GM18873 (cell line): ENCODE measurements around the gene CPVL.

Source experiments
- ATAC-seq: cut with Tn5 transposase; IDR thresholded peaks from one replicate; pipeline ENCODE4 v1.9.1; 2021; ENCODE audit warnings: mild to moderate bottlenecking, moderate library complexity, moderate number of reproducible peaks; ENCODE audit not compliant: unreplicated experiment, low FRiP score

Gene CPVL

DNA sequence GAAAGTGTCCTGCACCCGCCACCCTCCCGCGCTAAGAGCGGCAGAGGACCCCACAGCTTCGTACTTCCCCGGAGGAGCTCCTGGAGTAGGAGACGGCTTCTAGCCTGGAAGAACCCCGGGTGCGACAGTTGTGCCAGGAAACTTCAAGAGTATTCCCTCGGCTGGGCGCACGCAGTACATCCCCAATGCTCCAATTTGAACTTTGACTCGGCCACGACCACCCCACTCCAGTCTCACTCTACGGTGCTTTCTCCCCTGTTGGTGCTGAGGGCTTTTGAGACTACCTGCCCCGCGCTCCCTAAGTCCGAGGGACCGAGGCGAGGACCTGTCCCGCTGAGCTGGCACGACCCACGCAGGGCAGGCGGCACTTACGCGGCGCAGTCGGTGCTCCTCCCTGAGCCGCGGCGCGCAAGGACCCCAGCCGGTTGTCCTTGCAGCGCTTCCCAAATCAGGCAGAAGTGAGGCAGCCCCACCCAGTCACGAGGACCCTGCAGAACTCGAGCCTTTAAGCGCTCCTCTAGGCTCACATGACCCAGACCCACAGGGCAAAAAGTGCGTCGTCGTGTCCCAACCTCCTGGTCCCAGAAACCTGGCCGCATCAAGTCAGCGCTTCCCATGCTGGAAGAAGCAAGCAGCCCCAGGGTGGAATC, at the start of gene CPVL:
Gene CPVL (minus strand): TSS at position 481 of the 650 bp plus-strand sequence. CDS start 25,476 bp downstream, outside the sequence.
- ATAC-seq, result no peak

GRCh38 chr7:29194594-29195427, 48.5 kb upstream of the CPVL start, which contains the start of gene CHN2:
CHN2 (plus strand) TSS chr7:29194775.
- no peak for ATAC-seq

GRCh38 chr7:29194206-29194593, 47.9 kb upstream of the CPVL start:
- no peak for ATAC-seq

- ATAC-seq, result no peak
Observed at GRCh38 chr7:29193316-29194205, 47.2 kb upstream of the CPVL start.

- ATAC-seq, result no peak
Observed at GRCh38 chr7:29192811-29193210, 46.5 kb upstream of the CPVL start.

GRCh38 chr7:29192323-29192722, 46.0 kb upstream of the CPVL start:
- no peak for ATAC-seq

GRCh38 chr7:29190349-29191045, 44.2 kb upstream of the CPVL start:
- ATAC-seq, result no peak

- no peak for ATAC-seq
Observed at GRCh38 chr7:29189743-29190201, 43.4 kb upstream of the CPVL start.

DNA sequence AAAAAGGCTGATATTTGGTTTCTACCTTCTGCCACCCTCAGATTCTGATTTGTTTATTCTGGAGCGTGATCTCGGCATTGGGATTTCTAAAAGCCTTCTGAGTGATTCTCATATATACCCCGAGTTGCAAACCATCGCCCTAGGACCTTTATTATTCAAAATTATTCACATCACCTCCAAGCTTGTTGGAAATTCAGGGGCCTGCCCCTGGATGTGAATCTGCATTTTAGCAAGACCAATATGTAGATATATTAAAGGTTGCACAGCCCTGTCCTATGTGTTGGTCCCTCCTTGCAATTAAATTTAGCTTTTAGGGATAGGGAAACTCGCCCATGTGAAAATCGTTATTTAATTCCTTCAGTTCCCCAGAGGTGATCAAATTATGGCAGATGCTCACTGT, 39.3 kb upstream of the CPVL start:
- ATAC-seq, result no peak

DNA sequence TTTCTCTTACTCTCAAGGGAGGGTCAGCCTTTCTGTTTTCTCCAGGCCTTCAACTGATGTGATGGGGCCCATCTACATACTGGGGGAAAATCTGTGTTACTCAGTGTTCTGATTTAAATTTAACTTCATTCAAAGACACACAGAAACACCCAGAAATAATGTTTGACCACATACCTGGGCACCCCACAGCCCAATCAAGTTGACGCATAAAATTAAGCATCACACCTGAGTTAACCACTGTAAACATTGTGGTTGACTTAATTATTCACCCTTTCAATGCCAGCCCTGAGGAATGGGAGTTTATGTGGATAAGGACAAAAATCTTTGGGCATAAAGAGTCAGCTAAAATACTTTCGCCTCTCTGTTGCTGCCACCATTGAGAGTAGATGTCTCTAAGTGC, 38.3 kb upstream of the CPVL start:
- ATAC-seq, result no peak

DNA sequence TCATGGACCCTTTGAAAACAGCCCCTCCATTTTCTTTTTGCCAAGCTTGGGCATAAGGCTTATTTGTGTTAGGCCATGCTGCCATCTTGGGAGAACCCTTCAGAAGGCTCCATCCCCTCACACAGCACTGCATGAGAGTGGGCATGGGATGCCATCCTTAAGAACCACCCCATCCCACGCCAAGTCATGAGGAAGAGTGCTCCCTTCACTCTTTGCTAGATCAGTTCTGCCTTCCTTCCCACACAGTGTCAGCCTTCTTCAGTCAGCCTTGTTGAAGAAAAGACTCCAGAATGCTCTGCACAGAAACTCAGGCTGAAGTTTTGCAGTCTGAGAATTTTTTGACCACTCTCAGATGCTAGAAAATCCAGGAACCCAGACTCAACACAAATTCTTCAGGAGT, 32.8 kb upstream of the CPVL start:
- ATAC-seq, result no peak

- ATAC-seq, result no peak
Observed at GRCh38 chr7:29177963-29178600, 31.7 kb upstream of the CPVL start.

- no peak for ATAC-seq
Observed at GRCh38 chr7:29173458-29173857, 27.1 kb upstream of the CPVL start.

DNA sequence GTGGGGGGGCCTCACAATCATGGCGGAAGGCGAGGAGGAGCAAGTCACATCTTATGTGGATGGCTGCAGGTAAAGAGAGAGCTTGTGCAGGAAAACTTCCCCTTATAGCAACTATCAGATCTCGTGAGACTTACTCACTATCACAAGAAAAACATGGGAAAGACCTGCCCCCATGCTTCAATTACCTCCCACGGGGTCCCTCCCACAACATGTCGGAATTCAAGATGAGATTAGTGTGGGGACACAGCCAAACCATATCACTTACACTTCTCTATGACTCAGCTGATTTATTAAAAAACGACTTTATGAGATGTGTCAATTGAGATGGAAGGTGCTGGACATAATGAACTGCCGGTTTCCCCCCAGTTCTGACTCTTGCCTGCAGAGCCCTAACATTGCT, 24.4 kb upstream of the CPVL start:
- no peak for ATAC-seq

- ATAC-seq, result no peak
Observed at GRCh38 chr7:29167721-29168120, 21.4 kb upstream of the CPVL start.

- ATAC-seq, result no peak
Observed at GRCh38 chr7:29163854-29164253, 17.5 kb upstream of the CPVL start.

GRCh38 chr7:29162577-29162976, 16.2 kb upstream of the CPVL start:
- ATAC-seq, result no peak

DNA sequence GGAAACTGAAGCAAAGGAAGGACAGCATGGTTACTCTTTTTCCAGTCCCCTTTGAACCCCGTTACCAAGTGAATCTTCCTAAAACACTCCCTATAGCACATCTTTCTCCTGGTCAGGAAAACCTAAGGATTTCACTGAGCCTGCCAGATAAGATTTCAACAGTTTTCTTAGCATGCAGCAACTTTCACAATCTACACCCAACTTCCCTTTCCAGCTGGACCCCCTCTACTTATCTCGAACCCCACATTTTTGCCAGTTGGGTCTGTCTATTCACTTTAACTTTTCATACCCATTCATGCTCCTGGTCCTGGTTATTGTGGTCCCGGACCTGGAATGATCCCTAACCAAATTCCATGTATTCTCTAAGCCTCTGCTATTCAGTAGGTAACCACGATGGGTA, 14.9 kb upstream of the CPVL start:
- ATAC-seq, result no peak

- ATAC-seq, result no peak
Observed at GRCh38 chr7:29160080-29160479, 13.7 kb upstream of the CPVL start.
